HEK293 (cell line): ENCODE results near the gene TCOF1.

ENCODE experiments used
- CTCF ChIA-PET: fragments of 350-600 bp; formaldehyde crosslinking; extraction: SDS; loops from one replicate; lab custom pipeline; 2021; ENCODE audit warnings: antibody characterized with exemption; lab: Yijun Ruan, JAX
- POLR2A ChIA-PET: fragments of 300-600 bp; formaldehyde crosslinking; extraction: SDS; loops from one replicate; lab custom pipeline; 2020; ENCODE audit warnings: antibody characterized with exemption, inconsistent platforms; lab: Yijun Ruan, JAX
- H3K27ac ChIP-seq: fragments of 200-500 bp; sonication (Bioruptor generic); 2 replicates; pipeline ENCODE4 v1.5.1; 2014; ENCODE audit warnings: low read depth, low read length, control low read depth, inconsistent platforms; ENCODE audit errors: extremely low read depth
- H3K36me3 ChIP-seq, 2 experiments: fragments of 200-500 bp in 1 of 2; sonication (Bioruptor generic) in 1 of 2; 1 replicate in 1 of 2; 2 replicates in 1 of 2; pipeline ENCODE4 v1.5.1; 2014 to 2017; ENCODE audit warnings: inconsistent platforms in 2 of 2, low read length in 2 of 2; ENCODE audit not compliant: control insufficient read depth in 2 of 2, insufficient read depth in 1 of 2
- H3K4me1 ChIP-seq: fragments of 200-500 bp; sonication (Bioruptor generic); 2 replicates; pipeline ENCODE4 v1.5.1; 2014; ENCODE audit warnings: mild to moderate bottlenecking, low read length, inconsistent platforms; ENCODE audit not compliant: control insufficient read depth, insufficient read depth
- H3K4me3 ChIP-seq: 2 replicates; pipeline ENCODE4 v1.5.1; 2011; ENCODE audit warnings: low read depth, mild to moderate bottlenecking, control low read depth, low read length, moderate library complexity
- H3K9me3 ChIP-seq: fragments of 200-500 bp; sonication (Bioruptor generic); 2 replicates; pipeline ENCODE4 v1.5.1; 2014; ENCODE audit warnings: low read depth, low read length, inconsistent platforms; ENCODE audit not compliant: control insufficient read depth, insufficient read depth
- KLF7 ChIP-seq: fragments of 450-650 bp; formaldehyde crosslinking; IDR thresholded peaks from 2 replicates; pipeline ENCODE4 v1.5.1; 2016; ENCODE audit warnings: missing biosample characterization, missing genetic modification characterization, borderline replicate concordance
- MZF1 ChIP-seq: fragments of 450-650 bp; formaldehyde crosslinking; IDR thresholded peaks from 2 replicates; pipeline ENCODE4 v1.5.1; 2017; ENCODE audit warnings: missing biosample characterization, missing genetic modification characterization, borderline replicate concordance
- OVOL3 ChIP-seq: fragments of 450-650 bp; formaldehyde crosslinking; IDR thresholded peaks from 2 replicates; pipeline ENCODE4 v1.5.1; 2016; ENCODE audit warnings: missing biosample characterization, missing genetic modification characterization
- PATZ1 ChIP-seq: fragments of 450-650 bp; formaldehyde crosslinking; IDR thresholded peaks from 2 replicates; pipeline ENCODE4 v1.5.1; 2016; ENCODE audit warnings: missing biosample characterization, missing genetic modification characterization
- SP7 ChIP-seq: fragments of 450-650 bp; formaldehyde crosslinking; IDR thresholded peaks from 2 replicates; pipeline ENCODE4 v1.5.1; 2016; ENCODE audit warnings: missing biosample characterization, missing genetic modification characterization
- ZBTB10 ChIP-seq: fragments of 450-650 bp; formaldehyde crosslinking; IDR thresholded peaks from 2 replicates; pipeline ENCODE4 v1.5.1; 2016; ENCODE audit warnings: missing biosample characterization, missing genetic modification characterization
- ZBTB17 ChIP-seq: fragments of 450-650 bp; formaldehyde crosslinking; IDR thresholded peaks from 2 replicates; pipeline ENCODE4 v1.5.1; 2016; ENCODE audit warnings: missing biosample characterization, missing genetic modification characterization
- ZBTB20 ChIP-seq: fragments of 450-650 bp; formaldehyde crosslinking; IDR thresholded peaks from 2 replicates; pipeline ENCODE4 v1.5.1; 2016; ENCODE audit warnings: missing biosample characterization, missing genetic modification characterization
- ZBTB44 ChIP-seq: fragments of 450-650 bp; IDR thresholded peaks from 2 replicates; pipeline ENCODE4 v1.5.1; 2018; ENCODE audit warnings: missing biosample characterization, mild to moderate bottlenecking, missing genetic modification characterization
- ZEB2 ChIP-seq: fragments of 450-650 bp; formaldehyde crosslinking; IDR thresholded peaks from 2 replicates; pipeline ENCODE4 v1.5.1; 2016; ENCODE audit warnings: missing biosample characterization, missing genetic modification characterization
- ZFP41 ChIP-seq: fragments of 450-650 bp; formaldehyde crosslinking; IDR thresholded peaks from 2 replicates; pipeline ENCODE4 v1.5.1; 2016; ENCODE audit warnings: missing biosample characterization, missing genetic modification characterization, borderline replicate concordance
- ZFP69B ChIP-seq: fragments of 450-650 bp; formaldehyde crosslinking; IDR thresholded peaks from 2 replicates; pipeline ENCODE4 v1.5.1; 2016; ENCODE audit warnings: missing biosample characterization, missing genetic modification characterization
- ZIC2 ChIP-seq: fragments of 450-650 bp; formaldehyde crosslinking; IDR thresholded peaks from 2 replicates; pipeline ENCODE4 v1.5.1; 2016; ENCODE audit warnings: missing biosample characterization, missing genetic modification characterization
- ZNF148 ChIP-seq: fragments of 450-650 bp; formaldehyde crosslinking; IDR thresholded peaks from 2 replicates; pipeline ENCODE4 v1.5.0; 2017; ENCODE audit warnings: missing biosample characterization, missing genetic modification characterization, borderline replicate concordance
- ZNF362 ChIP-seq: fragments of 450-650 bp; formaldehyde crosslinking; IDR thresholded peaks from 2 replicates; pipeline ENCODE4 v1.5.1; 2016; ENCODE audit warnings: missing biosample characterization, missing genetic modification characterization
- ZNF416 ChIP-seq: fragments of 450-650 bp; formaldehyde crosslinking; IDR thresholded peaks from 2 replicates; pipeline ENCODE4 v1.5.1; 2016; ENCODE audit warnings: missing biosample characterization, missing genetic modification characterization
- ZNF423 ChIP-seq: fragments of 450-650 bp; formaldehyde crosslinking; IDR thresholded peaks from 2 replicates; pipeline ENCODE4 v1.5.1; 2016; ENCODE audit warnings: missing biosample characterization, missing genetic modification characterization
- ZNF433 ChIP-seq: fragments of 450-650 bp; formaldehyde crosslinking; IDR thresholded peaks from 2 replicates; pipeline ENCODE4 v1.5.1; 2016; ENCODE audit warnings: missing biosample characterization, missing genetic modification characterization, low read depth
- ZNF501 ChIP-seq: fragments of 450-650 bp; formaldehyde crosslinking; IDR thresholded peaks from 2 replicates; pipeline ENCODE4 v1.5.1; 2016; ENCODE audit warnings: missing biosample characterization, missing genetic modification characterization
- ZNF571 ChIP-seq: fragments of 450-650 bp; formaldehyde crosslinking; IDR thresholded peaks from 2 replicates; pipeline ENCODE4 v1.5.0; 2017; ENCODE audit warnings: missing biosample characterization, missing genetic modification characterization
- ZNF664 ChIP-seq: fragments of 450-650 bp; formaldehyde crosslinking; IDR thresholded peaks from 2 replicates; pipeline ENCODE4 v1.5.1; 2016; ENCODE audit warnings: missing biosample characterization, missing genetic modification characterization
- ZXDB ChIP-seq: fragments of 450-650 bp; formaldehyde crosslinking; IDR thresholded peaks from 2 replicates; pipeline ENCODE4 v1.5.1; 2016; ENCODE audit warnings: missing biosample characterization, missing genetic modification characterization

Gene TCOF1

GRCh38 chr5:150309101-150309885 is 48.2 kb upstream of the TCOF1 start (continued):
- TF ChIP-seq ZBTB20 (no peak), ZEB2 (tag by site-specific recombination) (no peak)

- Histone ChIP-seq H3K9me3 (no peaks in the 10 kb centered on the region), H3K36me3 (no peaks in the 10 kb centered on the region), H3K4me1 (peaks cover 10% of the 10 kb centered on the region; the same call in 1 of the 2 replicates), H3K4me3 (no peak overlapping the region), H3K27ac (no peak overlapping the region)
- ChIA-PET CTCF (interaction anchor here (0.6 to 0.7 kb wide), 2 partner anchors 37 to 40 kb away, joined by 3 to 7 read pairs; no protein-coding TSS in a partner anchor), POLR2A (no interaction called here)
- TF ChIP-seq ZIC2 (tag by site-specific recombination) (peak; percentile 24), ZBTB17 (0 out of 2 replicates have a peak, but pooled peaks have one; percentile 38), ZNF664 (tag by site-specific recombination) (peak; percentile 38; the same call in 1 of the 2 replicates), ZXDB (tag by site-specific recombination) (no peak)
These were observed 47.6 kb upstream of the TCOF1 start for GRCh38 chr5:150309886-150310239.

GRCh38 chr5:150310246-150310645 is 47.3 kb upstream of the TCOF1 start:
- H3K9me3 ChIP-seq = no peaks in the 10 kb centered on the region
- ChIA-PET CTCF (interaction anchor here (0.6 to 0.7 kb wide), 3 partner anchors 40 to 724 kb away, joined by 3 read pairs; no protein-coding TSS in a partner anchor), POLR2A (interaction anchor here (0.7 kb wide), 1 partner anchor 136 kb away, joined by 3 read pairs; no protein-coding TSS in a partner anchor)
- no peak overlapping the region for H3K27ac ChIP-seq
- TF ChIP-seq OVOL3 (tag by site-specific recombination) = no peak
- TF ChIP-seq ZNF501 (tag by site-specific recombination) = no peak
- no peak for TF ChIP-seq ZNF433 (tag by site-specific recombination)
- no peak for TF ChIP-seq ZBTB44 (tag by site-specific recombination)
- TF ChIP-seq SP7 (tag by site-specific recombination) = no peak
- TF ChIP-seq ZBTB10 = no peak
- TF ChIP-seq KLF7 (tag by site-specific recombination) = no peak
- TF ChIP-seq ZNF571 (tag by site-specific recombination) = no peak
- TF ChIP-seq ZNF362 (tag by site-specific recombination) = no peak
- TF ChIP-seq ZNF148 (tag by site-specific recombination) = no peak
- no peak for TF ChIP-seq ZFP41 (tag by site-specific recombination)
- TF ChIP-seq MZF1 (tag by site-specific recombination) = no peak
- TF ChIP-seq PATZ1 (tag by site-specific recombination) = no peak
- TF ChIP-seq ZNF416 = no peak
- TF ChIP-seq ZFP69B = no peak
- TF ChIP-seq ZNF423 (tag by site-specific recombination) = no peak
- H3K4me1 ChIP-seq = peaks cover 10% of the 10 kb centered on the region; the same call in 1 of the 2 replicates
- H3K4me3 ChIP-seq = no peak overlapping the region
- H3K36me3 ChIP-seq = no peaks in the 10 kb centered on the region
